ENCODE results near the gene ASB4. TPM values are rescaled to one million over a fixed set of nuclear protein-coding genes. Genes with fewer than 3 reads are reported as not detected.

ASB4 gene
- total RNA-seq, 1 donor from 2014 or later, result not detected

DNA sequence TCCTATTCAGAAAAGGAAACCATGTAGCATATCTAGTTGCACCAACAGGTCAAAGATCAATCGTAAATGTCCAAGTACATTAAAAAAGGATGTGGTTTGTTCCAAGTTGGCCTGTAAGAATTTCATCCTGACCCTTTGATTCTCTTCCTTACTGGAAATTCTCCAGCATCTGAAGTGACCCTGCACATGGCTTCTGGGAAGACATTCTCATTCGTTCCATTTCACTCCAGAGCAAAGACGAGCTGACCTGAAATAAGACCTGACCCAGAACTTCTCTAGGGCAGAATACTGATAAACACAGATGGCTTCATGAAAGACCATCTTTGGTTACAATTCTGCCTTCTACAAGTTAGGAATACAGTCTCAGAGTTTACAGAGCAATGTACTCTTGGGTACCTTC is 39.8 kb downstream of the ASB4 start:
- TF ChIP-seq, protein P1, sequence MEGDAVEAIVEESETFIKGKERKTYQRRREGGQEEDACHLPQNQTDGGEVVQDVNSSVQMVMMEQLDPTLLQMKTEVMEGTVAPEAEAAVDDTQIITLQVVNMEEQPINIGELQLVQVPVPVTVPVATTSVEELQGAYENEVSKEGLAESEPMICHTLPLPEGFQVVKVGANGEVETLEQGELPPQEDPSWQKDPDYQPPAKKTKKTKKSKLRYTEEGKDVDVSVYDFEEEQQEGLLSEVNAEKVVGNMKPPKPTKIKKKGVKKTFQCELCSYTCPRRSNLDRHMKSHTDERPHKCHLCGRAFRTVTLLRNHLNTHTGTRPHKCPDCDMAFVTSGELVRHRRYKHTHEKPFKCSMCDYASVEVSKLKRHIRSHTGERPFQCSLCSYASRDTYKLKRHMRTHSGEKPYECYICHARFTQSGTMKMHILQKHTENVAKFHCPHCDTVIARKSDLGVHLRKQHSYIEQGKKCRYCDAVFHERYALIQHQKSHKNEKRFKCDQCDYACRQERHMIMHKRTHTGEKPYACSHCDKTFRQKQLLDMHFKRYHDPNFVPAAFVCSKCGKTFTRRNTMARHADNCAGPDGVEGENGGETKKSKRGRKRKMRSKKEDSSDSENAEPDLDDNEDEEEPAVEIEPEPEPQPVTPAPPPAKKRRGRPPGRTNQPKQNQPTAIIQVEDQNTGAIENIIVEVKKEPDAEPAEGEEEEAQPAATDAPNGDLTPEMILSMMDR (IDR thresholded peaks at IDR 0.05; ENCODE audit: unreplicated experiment), result no peak
- Mint-ChIP-seq H3K4me1 (ENCODE audit: unreplicated experiment) (peaks cover 14% of the 10 kb centered on the region), H3K36me3 (ENCODE audit: low read depth, unreplicated experiment) (no peaks in the 10 kb centered on the region), H3K27me3 (ENCODE audit: unreplicated experiment) (no peaks in the 10 kb centered on the region), H3K27ac (ENCODE audit: unreplicated experiment) (peak overlapping the region; percentile 26), H3K9me3 (ENCODE audit: unreplicated experiment) (no peaks in the 10 kb centered on the region), H3K4me3 (ENCODE audit: unreplicated experiment) (no peak overlapping the region)
- DNase-seq (ENCODE audit: low spot score), result no peak

DNA sequence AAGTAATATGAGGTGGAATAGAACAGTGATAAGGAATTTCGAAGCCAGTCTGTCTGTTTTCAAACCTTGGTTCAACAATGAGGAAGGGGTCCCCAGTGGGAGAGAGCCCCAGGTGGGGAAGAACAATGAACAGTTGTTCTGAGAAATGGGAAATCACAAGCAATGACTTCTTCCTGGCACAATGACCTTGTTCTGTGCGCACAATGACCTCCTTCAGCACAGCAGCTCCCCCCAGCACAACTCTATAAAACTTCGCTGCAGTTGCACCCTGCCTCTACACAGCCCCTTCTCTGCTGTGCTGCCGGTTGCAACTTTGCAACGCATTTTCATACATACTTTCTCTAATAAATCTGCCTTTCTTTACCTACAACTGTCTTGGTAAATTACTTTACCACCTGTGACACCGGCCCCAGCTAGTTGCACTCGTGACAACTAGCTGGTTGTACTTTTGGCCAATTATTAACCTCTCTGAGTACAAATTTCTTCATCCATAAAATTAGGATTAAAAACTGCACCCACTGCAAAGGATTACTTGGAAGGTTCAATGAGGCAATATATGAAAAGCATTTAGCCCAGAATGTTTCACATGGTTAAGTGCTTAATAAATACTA is 40.5 kb downstream of the ASB4 start:
- H3K36me3 Mint-ChIP-seq (ENCODE audit: low read depth, unreplicated experiment), result no peaks in the 10 kb centered on the region
- no peak overlapping the region for H3K4me3 Mint-ChIP-seq (ENCODE audit: unreplicated experiment)
- H3K27me3 Mint-ChIP-seq (ENCODE audit: unreplicated experiment), result no peaks in the 10 kb centered on the region
- no peaks in the 10 kb centered on the region for H3K9me3 Mint-ChIP-seq (ENCODE audit: unreplicated experiment)
- peaks cover 14% of the 10 kb centered on the region for H3K4me1 Mint-ChIP-seq (ENCODE audit: unreplicated experiment)
- H3K27ac Mint-ChIP-seq (ENCODE audit: unreplicated experiment), result peak overlapping the region; percentile 22
- TF ChIP-seq, protein P1 (IDR thresholded peaks at IDR 0.05; ENCODE audit: unreplicated experiment), result no peak
- no peak for DNase-seq (ENCODE audit: low spot score)

DNA sequence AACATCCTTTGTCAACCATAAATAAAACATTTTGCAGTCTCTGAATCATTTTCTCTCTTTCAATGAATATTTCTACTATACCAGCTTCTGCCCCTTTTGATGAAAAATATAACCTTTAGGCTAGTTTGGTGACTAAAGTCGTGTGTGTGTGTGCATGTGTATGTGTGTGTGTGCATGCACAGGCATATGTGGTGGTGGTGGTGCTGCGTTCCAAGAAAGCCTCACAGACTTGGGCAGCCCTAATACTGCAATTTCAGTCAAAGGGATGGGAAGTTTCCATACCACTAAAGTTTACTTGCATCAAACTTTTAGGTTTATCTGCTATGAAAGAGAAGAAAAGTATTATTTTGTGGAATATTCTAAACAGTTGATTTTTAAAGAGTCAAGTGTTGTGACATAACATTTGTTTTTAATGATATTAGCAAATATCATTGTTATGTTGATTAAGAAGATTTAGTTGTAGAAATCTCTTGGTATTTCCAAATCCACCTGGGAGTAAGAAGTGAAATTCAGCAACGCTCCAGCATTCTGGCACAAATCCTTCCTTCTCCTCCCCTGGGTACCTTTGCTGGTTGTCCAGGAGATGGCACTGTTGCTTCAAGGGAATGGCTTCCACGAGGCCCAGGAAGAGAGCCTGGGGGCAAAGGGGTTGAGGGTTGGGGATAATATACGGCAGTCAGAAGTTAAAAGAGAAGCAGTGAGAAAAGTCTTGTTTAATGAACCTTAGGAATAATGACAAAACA is 41.5 kb downstream of the ASB4 start:
- DNase-seq (ENCODE audit: low spot score), result peak; percentile 64
- Mint-ChIP-seq H3K4me3 (ENCODE audit: unreplicated experiment) (no peak overlapping the region), H3K4me1 (ENCODE audit: unreplicated experiment) (peaks cover 14% of the 10 kb centered on the region), H3K36me3 (ENCODE audit: low read depth, unreplicated experiment) (no peaks in the 10 kb centered on the region), H3K27me3 (ENCODE audit: unreplicated experiment) (no peaks in the 10 kb centered on the region), H3K9me3 (ENCODE audit: unreplicated experiment) (no peaks in the 10 kb centered on the region), H3K27ac (ENCODE audit: unreplicated experiment) (no peak overlapping the region)
- TF ChIP-seq, protein P1 (IDR thresholded peaks at IDR 0.05; ENCODE audit: unreplicated experiment), result peak; percentile 64

- Mint-ChIP-seq H3K27me3 (ENCODE audit: unreplicated experiment) (no peaks in the 10 kb centered on the region), H3K4me3 (ENCODE audit: unreplicated experiment) (no peak overlapping the region), H3K4me1 (ENCODE audit: unreplicated experiment) (peaks cover 11% of the 10 kb centered on the region), H3K27ac (ENCODE audit: unreplicated experiment) (no peak overlapping the region), H3K36me3 (ENCODE audit: low read depth, unreplicated experiment) (no peaks in the 10 kb centered on the region), H3K9me3 (ENCODE audit: unreplicated experiment) (no peaks in the 10 kb centered on the region)
- no peak for DNase-seq (ENCODE audit: low spot score)
- TF ChIP-seq, protein P1 (IDR thresholded peaks at IDR 0.05; ENCODE audit: unreplicated experiment), result peak; percentile 6
Observed at GRCh38 chr7:95527776-95528250, 42.1 kb downstream of the ASB4 start.

DNA sequence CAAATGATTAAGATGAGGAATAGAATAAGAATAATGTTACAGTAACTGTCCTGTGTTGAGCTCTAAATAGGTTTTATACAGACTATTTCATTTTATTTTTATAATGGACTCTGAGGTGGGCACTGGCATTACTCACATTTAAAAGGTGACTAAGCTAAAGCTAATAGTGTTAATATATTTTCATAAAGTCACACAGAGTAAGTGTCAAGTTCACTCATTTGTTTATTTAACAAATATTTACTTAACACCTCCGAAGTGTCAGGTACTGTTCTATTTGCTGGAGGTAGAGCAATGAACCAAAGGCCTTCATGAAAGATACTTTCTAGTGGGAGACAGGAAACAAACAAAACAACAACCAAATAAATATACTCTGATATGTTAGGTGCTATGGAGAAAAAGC is 44.0 kb downstream of the ASB4 start:
- DNase-seq (ENCODE audit: low spot score), result no peak
- Mint-ChIP-seq H3K27ac (ENCODE audit: unreplicated experiment) (no peak overlapping the region), H3K36me3 (ENCODE audit: low read depth, unreplicated experiment) (no peaks in the 10 kb centered on the region), H3K4me3 (ENCODE audit: unreplicated experiment) (no peak overlapping the region), H3K4me1 (ENCODE audit: unreplicated experiment) (peaks cover 11% of the 10 kb centered on the region), H3K9me3 (ENCODE audit: unreplicated experiment) (no peaks in the 10 kb centered on the region), H3K27me3 (ENCODE audit: unreplicated experiment) (no peaks in the 10 kb centered on the region)
- TF ChIP-seq, protein P1 (IDR thresholded peaks at IDR 0.05; ENCODE audit: unreplicated experiment), result no peak

Measured in endothelial cell (in vitro differentiated cells).